DMS153 (cell line): ENCODE results near the gene MMP2.

Experiments
- DNase-seq: peaks from one replicate; lab custom pipeline; 2025; lab: John Stamatoyannopoulos, UW

Gene MMP2

DNA sequence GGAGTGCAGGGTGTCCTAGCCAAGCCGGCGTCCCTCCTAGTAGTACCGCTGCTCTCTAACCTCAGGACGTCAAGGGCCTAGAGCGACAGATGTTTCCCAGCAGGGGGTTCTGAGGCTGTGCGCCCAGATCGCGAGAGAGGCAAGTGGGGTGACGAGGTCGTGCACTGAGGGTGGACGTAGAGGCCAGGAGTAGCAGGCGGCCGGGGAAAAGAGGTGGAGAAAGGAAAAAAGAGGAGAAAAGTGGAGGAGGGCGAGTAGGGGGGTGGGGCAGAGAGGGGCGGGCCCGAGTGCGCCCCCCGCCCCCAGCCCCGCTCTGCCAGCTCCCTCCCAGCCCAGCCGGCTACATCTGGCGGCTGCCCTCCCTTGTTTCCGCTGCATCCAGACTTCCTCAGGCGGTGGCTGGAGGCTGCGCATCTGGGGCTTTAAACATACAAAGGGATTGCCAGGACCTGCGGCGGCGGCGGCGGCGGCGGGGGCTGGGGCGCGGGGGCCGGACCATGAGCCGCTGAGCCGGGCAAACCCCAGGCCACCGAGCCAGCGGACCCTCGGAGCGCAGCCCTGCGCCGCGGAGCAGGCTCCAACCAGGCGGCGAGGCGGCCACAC lies at the start of gene MMP2:
Gene MMP2, plus strand, starts transcription at position 372 of the 603 bp plus-strand sequence. CDS start 282 bp downstream, outside the sequence.
- DNase-seq = peak; percentile 13

DNA sequence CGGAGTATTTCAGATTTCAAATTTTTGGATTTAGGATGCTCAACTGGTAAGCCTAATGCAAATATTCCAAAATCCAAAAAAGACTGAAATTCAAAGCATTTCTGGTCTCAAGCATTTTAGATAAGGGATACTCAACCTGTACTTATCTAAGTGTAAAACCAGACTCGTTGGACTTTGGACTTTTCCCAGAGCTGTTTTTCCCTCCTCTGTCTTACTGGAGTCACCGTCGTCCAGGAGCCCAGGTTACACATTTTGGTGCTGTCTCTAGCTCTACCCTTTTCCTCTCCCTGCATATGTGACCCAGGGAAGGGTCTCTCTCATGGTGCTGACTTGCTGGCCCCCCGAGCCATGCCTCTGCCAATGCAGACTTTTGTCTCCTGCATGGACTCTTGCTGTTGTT lies 46.0 kb upstream of the MMP2 start:
- DNase-seq = no peak

DNA sequence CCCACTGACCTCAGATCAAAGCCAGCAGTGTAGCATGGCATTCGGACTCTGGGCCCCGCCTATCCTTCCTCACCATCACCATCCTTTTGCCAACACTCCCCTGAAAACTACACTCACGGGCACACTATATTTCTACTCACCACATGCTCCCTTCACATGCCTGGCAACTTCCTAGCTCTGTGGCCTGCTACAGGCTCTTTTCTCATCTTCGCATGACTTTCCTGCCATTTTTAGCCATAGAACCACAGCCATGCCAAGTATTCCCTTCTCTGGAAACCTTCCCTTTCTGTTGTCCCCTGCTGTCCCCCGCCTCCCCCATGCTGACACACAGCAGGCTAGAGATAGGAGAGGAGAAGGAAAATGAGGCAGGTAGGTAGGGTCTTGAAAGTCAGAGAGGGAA lies 45.5 kb upstream of the MMP2 start:
- no peak for DNase-seq

DNA sequence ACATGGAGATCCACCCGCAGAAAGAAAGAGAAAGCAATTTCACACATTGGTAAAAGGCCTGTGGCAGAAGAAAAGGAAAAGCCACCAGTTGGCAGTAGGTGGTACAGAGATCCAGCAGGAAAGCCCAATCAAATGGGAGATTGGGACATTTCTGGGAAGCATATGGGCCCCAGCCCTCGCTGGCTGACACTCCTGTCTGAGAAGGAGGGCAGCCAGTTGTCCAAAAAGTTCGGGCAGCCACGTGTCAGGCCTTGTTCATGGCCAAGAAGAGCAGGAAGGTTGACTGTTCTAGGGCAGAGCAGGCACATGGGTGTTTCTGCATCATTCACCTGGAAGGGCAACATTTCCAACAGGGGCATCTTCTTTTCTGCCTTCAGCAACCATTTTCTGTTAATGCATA lies 45.0 kb upstream of the MMP2 start:
- DNase-seq = no peak

DNA sequence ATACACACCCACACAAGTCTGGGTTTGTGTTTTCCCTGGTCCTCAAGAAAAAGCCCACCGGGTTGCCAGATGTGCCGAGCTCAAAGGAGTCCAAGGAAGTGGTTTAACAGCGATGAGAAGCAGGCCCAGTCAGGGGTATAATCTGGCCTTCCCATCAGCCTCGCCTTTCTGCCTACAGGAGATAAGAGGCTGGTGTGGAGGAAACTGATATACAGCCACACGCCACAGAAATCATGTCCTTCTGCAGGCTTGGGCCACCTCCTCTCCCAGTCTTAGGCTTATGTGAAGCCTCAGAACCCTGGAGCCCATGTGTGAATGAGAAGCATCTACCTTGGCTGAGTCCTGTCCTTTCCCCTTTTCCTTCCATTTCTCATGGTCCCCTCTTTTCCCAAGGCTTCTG lies 43.6 kb upstream of the MMP2 start:
- no peak for DNase-seq

DNA sequence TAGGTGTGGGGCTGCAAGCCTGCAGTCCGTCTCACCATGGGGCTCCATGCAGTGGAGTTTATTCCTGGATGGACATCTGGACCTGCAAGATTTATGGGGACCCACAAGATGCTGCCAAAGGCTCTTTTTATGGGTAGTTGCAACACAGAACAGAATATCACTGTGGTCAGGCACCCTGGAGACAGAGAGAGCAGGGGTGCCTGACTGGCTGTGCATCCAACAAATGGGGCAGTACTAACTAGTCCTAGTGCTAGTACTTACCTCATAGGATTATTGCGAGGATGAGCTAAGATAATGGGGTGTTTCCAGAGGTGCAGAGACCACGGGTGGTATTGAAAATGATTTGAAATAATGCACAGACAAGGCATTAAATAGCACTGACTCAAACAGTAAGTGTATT lies 42.4 kb upstream of the MMP2 start:
- no peak for DNase-seq

DNA sequence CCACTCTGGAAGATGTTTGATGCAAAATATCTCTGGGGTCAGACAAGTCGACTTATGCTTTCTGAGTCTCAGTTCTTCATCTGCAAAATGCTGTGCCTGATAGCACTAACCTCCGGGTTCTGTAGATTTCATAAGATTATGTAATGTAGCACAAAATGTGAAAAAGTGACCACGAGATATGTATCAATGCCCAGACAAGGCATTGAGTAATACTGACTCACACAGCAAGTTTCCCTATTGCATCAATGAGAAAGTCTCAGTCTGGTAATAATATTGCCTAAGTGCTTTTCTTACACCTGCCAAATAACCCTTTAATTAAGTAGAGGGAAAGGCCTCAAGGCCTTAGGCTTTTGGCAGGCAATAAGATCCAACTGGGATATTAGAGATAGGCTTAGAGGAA lies 41.4 kb upstream of the MMP2 start:
- no peak for DNase-seq

DNA sequence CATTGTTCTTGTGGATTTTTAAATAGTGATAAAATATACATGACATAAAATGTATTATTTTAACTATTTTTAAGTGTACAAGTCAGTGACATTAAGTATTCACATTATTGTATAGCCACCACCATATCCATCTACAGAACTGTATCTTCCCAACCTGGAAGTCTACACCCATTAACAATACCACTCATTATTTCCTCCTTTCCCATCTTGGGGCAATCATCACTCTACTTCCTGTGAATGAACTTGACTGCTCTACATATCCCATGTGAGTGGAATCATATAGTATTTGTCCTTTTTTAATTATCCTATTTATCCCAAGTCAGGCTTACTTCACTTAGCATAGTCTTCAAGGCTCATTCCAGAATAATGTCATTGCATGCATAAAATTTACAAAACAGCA lies 40.7 kb upstream of the MMP2 start:
- DNase-seq = no peak

DNA sequence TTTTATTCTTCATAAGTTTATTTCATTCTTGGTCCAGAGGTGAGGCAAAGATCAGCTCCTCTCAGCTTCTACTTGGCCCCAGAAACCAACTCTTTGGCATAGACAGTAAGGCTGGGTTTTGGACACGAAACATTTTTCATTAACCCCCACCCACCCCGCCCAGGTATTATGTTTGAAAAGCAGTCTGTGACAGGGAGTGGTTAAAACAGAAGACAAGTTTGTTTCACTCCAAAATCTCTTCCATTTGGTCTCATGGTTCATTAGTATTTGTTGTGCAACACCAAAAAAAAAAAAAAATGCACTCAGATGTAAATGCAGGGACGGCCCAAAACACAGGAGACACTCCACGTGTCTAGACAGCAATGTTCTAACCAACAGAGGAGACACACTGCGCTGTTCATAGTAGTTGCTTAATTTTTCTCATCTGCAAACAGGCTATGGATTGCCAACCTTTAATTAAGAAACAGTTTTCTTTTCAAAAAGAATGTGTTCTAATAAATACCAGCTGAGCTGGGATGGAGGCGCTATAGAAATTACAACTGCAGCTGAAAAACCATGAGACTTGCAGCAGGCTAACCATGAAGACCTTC lies 39.8 kb upstream of the MMP2 start:
- DNase-seq = no peak

DNA sequence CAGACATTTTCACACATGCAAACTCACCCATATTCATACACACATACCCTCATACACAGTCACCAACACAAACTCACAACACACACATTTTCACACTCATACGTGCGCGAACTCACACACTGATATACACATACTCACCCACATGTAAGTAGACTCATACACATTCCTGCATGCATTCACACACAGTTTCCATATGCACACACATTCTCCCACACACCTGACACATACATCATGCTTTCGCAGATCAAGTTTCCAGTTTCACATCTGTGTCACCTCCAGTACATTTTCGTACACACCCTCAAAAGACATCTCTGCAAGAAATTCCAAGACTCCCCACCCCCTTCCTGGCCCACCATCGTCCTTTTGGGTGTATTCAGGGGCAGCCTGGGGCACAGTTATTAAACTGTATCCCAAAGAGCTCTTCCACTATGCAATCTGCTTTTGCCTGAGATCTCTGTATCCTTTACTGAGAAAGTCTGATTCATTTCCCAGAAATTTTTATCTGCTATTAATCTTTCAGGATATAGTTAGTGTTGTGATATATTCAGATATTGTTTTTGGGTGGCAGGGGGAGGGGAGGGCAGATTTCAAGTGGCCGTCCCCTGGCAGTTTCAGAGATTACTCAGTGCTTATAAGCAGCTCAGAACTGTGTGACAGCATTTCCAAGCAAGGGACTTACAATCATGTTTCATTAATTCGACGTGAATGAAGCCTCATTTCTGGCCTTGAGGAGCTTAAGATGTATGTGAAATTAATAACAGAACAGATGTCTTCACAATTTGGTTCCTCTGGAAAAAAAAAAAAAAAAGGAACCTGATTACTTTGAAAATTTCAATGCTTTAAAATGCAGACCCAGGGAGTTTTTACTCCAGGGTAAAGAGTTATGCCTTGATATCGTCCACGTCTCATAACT lies 35.3 kb upstream of the MMP2 start:
- DNase-seq = no peak

DNA sequence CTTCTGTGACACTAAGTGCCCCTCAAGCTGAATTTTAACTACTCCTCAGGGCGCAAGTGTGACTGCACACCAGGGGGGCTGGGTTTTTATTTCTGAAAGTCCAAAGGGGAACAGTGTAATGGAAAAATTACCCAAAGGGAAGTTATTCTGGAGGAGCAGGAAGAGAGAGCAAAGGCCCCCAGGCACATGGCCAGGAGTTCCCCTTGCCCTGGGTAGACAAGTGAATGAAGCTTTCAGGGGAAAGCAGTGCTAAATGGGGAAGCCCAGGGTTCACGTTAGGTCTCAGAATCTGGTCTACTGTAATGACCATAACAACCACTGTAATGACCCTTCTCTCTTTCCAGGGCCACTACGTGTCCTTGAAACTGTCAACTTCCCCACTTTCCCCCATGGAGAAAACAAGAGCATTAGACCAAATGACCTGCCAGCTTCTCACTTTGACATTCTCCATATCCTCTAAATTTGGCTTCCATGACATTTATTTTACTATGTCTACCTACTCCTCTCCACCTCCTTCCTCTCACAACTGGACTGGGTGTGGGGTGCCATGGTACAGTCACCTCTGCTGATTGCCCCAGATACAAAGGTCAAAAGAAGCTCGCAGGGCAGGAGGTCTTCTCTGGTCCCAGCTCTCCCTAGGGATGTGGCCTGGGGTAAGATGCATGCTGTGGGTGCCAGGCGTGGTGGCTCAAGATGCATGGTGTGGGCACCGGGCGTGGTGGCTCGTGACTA lies 34.1 kb upstream of the MMP2 start:
- DNase-seq = no peak

DNA sequence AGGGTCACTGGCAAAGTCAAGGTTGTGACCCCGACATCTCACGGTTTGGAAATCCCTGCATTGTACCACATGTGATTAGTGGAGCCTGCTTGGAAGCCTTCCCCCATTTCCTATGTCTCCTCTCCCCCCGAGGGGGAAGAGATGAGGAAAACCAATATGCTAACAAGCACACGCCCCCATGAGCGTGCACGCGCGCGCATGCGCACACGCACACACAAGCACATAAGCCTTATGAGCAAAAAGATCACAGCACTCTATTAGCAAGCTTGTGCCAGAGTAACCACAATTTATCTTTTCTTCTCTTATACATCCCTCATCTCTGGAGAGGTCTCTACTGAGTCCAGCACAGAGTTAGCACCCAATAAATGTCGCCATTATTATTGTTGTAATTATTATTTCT lies 31.8 kb upstream of the MMP2 start:
- DNase-seq = no peak

DNA sequence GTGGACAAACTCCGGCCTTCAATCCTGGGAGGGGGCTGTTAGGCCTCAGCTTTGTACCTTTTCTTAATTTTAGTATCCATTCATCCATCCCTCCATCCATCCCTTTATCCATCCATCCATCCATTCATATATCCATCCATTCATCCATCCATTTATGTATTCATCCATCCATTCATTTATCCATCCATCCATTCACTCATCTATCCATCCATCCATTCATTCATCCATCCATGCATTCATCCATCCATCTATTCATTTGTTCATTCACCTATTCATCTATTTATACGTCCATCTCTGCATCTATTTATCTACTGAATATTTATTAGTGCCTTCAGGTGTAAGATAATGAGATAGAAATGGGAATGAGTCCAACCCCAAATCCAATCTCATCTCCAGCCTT lies 26.0 kb upstream of the MMP2 start:
- no peak for DNase-seq

DNA sequence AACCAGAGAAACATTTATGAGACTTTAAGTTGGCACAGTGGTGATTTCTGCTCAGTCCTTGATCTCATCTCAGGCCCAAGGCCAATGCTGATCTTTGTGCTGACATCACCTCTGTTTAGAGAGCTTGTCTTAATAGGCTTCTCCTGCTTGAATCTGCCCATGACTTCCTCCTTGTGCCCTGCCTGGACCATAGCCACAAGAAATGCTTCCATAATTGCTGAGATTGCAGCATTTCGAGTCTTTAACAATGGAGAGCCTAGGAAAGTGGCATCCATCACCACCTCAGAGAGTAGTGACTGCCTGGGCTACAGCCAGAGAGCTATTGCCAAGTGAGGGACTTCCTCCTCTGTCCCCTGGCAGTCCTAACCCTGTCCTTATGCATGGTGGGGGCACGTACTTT lies 25.1 kb upstream of the MMP2 start:
- no peak for DNase-seq

DNA sequence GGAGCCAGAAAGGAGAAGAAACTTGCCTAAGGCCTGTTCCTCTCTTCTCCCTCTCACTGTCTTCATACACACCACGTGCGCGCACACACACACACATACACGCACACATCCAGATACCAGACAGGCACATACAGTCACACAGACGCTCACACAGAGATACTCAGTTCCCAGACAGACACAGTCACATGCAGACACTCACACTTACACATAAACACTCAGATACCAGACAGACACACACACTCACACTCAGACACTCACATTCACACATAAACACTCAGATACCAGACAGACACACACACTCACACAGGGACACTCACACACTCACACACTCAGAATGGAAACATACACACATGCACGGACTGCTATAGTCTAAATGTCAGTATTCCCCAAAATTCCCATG lies 24.1 kb upstream of the MMP2 start:
- no peak for DNase-seq

DNA sequence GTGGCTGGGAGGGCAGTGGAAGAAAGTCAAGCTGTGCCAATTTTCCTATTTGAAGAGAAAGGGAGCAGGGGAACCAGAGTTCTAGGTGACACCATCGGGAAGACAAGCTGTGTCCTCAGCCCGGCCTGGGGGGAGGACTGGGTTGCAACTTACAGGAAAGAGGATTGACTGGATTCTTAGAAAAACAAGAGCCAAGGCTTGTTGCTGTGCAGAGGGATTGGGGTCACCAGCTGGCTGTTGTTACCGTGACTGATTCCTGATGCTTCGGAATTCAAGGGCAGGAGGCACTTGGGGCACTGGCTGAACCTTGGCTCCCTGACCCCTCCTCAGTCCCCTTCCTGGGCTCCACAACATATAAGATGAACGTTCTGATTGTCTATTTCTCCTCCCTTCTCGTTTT lies 16.8 kb upstream of the MMP2 start:
- no peak for DNase-seq

DNA sequence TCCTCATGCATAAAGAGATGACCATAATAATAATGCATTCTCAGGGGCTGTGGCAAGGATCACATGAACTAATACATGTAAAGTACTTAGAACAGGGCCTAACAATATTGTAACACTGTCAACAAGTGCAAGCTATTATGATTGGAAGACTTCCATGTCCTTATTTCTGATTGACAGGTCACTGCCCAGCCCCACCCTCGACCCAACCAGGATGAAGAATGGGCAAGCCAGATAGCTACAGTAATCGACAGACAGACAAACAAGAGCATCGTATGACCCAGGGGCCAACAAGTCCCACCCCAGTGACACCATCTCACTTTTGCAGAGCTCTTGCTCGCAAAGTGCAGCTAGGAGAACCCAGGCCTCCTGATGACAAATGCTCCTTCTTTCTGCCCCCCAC lies 14.6 kb upstream of the MMP2 start:
- no peak for DNase-seq

DNA sequence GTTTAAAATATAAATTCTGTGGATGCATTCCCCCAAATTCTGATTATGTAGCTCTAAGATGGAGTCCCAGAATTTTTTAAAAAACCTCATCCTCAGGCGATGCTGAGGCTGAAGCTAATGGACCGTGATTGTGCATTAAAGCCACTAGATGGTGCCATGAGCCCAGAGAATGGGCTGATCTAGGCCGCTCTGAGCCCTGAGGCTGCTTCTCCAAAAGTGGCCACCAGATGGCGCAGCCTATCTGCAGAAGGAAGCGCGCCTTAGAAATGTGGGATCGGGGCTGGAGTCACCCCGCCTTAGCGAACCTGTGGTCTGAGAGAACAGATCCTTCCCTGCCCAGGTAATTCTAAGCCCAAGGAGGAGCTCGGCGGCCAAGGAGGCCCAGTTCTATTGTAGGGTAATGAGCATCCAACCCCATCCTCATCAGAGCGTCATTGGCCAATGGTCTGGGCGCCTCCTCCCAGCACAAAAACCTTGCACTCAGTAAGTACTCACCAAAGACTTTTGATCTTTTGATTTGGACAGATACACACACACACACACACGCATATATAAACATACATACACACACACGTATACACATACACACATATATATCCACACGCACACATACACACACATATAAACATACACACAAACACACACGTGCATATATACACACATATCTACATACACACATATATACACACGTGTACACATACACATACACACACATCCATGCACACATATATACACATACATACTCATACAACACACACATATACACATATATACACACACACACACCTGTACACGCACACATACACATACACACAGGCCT lies 13.7 kb upstream of the MMP2 start:
- peak; percentile 53 for DNase-seq

DNA sequence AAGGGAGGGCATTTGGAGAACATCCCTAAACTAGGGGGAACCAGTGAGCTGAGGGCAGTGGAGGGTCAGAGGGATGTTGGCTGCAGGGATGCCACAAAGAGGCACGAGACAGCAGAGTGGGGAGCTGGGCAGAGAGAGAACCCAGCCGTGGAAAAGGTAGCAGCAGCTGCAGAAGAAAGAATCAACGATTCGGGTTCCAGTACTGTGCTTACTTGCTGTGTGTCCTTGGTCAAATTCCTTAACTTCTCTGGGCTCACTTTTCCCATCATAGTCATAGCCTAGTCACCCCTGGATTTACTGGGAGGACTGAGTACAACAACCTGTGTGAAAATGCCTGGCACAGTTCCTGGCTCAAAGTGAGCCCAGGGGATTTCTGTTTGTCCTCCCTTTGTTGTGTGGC lies 12.8 kb upstream of the MMP2 start:
- DNase-seq = no peak

DNA sequence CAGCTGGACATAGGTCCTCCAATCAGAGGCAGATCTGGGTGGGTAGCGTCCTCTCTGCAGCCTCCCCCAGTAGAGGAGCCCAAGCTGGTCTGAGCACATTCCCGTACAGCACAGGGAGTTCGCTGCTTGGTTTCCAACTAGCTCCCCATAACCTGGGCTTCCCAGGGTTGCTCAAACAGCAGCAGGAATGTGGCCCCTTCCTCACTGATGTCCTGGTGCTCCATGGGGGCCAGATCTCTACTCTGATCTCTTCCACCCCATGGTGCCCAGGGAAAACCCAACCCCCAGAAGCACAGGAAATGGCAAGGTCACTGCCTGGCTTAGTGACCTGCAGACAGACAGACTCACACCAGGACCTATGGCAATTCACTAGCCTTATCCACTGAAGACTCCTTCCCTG lies 11.1 kb upstream of the MMP2 start:
- no peak for DNase-seq

DNA sequence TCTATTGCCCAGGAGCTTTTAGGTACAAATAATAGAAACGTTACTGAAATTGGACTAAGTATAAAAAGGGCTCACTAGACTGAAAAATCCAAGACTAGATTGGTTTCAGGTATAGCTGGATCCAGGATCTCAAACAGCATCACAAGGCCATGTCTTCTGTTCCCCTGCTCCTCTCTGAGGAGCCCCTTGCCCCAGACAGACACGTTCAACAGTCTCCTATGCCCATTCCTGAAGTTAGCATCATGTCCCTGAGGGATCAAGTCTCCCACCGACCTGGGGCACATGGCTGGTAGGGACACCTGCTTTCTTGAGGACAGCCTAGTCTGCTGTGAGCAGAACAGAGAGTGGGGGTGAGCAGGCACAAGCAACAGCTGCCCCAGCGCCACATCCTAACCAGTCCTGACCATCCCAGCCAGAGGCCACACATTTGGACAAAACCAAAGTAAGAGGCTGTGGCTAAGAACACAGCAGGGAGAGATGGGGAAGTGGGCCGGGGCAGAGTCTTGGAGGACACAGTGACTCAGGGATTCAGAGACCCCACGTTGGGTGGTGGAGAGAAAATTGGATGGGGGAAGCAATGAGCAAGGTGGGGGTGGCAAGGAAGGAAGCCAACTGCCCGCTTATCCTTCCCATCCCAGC lies 10.5 kb upstream of the MMP2 start:
- no peak for DNase-seq
